ENCODE results near the gene PLCG2.
"Not testable (repeated sequence)": the region's sequence is repeated elsewhere in the genome, so short reads cannot be mapped to it uniquely, and the experiment has no call there.

PLCG2 gene

DNA sequence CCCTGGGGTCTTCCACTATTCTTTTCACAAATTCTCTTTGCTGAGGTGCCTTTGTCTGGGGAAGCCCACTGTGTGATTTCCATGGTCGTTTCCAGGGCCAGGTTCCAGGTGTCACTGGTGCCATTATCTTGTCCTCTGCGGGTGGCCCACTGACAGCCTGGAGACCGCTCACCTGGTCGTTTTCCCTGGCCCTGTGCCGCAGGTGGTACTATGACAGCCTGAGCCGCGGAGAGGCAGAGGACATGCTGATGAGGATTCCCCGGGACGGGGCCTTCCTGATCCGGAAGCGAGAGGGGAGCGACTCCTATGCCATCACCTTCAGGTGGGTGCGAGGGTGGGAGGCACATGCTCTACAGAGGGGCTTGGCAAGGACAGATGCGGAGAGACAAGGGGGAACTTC is 133.3 kb downstream of the PLCG2 start:
- DNase-seq (ENCODE audit: low read depth in 2 of 2): no peak

DNA sequence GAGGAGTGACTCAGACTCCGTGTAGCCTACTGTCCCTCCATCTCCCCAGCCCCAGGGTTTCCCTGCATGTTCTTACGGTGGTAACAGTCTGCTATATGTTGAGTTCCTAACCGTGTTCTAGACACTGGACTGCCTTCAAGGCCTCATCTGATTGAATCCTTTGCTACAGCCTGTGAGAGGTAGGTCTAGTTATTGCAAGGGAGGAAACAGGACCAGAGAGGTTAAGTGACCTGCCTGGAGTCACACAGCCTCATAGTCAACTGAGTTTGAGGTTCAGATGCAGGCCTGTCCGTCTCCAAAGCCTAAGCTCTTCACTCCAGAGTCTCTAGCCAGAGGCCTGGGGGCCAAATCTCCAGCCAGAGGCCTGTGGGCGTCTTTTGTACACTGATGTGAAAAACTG is 134.1 kb downstream of the PLCG2 start:
- DNase-seq (ENCODE audit: low read depth in 2 of 2): no peak

DNA sequence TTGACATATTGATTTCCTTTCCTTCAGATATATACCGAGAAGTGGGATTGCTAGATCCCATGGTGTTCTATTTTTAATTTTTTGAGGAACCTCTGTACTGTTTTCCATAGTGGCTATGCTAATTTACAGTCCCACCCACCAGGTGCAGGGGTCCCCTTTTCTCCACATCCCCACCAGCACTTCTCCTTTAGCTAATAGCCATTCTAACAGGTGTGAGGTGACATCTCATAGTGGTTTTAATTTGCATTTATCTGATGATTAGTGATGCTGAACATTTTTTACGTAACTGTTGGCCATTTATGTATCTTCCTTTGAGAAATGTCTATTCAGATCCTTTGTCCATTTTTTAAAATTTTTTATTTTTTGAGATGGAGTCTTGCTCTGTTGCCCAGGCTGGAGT is 138.3 kb downstream of the PLCG2 start:
- no peak for DNase-seq (ENCODE audit: low read depth in 2 of 2)

DNA sequence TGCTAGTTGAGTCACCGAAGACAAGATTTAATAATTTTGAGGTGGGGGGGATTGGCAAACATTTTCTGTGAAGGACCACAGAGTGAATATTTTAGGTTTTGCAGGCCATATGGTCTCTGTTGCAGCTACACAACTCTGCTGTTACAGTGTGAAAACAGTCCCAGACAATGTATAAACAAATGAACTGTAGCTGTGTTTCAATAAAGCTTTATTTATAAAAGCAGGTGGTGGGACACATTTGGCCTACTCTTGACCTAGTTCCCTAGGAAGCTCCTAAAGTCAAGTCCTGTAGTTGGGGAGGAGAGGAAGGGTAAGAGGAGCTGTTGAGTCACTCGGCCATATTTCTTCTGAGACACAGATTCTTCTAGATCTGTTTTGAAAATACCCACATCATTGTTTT is 139.8 kb downstream of the PLCG2 start:
- no peak for DNase-seq (ENCODE audit: low read depth in 2 of 2)

DNA sequence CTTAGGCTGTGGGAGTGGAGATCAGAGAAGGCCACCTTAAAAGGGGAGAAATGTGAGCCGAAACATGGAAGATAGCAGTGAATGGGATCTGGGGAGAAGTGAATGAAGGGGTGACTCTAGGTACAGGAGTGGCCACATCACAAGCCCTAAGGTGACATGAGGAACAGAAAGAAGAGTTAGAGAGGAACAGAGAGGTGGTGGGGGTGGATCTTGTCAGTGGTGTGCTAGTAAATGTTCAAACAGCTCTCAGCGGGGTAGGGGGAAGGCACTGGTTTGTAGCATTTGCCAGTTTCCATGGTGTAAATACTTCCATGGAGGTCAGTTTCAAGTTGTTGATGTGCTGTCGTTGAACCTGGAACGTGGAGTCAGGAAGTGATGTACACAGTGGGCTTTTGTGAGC is 141.4 kb downstream of the PLCG2 start:
- no peak for DNase-seq (ENCODE audit: low read depth in 2 of 2)

DNA sequence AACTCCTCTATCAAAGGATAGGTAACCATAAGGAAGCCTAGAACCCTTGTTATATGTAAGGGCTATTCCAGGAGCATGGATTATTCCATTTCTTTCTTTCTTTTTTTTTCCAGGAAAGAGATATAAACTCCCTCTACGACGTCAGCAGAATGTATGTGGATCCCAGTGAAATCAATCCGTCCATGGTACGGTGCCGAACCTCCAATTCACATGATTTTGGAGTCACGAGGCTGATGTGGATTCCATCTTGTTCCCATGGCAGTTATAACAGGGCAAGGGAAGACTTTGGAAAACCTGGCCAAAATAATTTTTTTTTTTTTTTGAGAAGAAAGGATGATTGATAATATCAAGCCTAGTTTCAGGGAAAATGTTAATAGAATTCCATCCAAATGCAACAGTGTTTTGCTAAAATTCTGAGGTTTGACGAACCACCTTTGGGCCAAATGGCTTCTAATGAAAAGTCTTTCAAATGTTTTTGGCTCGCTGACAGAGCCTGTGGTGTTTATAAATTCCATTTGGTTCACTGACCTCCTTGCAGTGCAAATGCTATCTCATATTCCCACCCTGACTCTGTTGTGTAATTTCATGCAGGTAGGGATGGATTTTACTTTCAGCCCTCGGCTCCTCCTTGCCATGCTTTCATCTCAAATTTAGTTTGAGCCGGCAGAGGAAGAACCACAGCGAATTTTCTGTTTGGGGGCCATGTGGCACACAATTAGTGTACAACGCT is 142.2 kb downstream of the PLCG2 start:
- no peak for DNase-seq (ENCODE audit: low read depth in 2 of 2)

DNA sequence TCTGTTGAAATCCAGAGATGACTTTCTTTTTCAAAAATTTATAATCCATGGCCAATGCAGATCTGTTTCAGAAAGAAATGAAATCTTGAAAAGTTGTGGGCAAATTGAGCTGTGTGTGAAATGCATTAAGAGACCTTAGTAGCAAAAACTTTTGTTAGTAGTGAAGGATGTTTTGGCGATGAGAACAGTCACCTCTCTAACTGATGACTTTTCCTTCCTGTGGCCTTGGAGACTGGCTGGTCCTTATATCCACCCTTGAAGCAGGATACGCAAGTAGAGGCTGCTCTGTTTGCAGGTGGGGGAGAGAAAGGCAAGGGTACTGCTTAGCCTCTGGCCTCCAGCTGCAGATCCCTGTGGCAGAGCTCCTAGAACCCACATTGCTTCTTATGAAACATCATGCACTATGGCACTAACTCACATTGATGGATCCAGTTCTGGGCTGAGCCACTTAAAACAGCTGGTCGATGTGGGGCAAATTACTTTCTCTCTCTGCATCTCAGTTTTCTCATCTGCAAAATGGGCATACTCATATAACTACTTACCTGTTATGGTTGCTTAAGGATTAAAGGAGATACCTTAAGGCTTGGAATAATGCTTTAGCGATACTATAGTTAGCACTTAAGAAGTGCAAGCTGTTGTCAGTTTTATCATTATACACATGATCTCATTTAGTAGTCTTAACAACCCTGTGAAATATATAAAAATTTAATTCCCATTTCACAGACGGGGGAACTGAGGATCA is 142.9 kb downstream of the PLCG2 start:
- DNase-seq (ENCODE audit: low read depth in 2 of 2): no peak

DNA sequence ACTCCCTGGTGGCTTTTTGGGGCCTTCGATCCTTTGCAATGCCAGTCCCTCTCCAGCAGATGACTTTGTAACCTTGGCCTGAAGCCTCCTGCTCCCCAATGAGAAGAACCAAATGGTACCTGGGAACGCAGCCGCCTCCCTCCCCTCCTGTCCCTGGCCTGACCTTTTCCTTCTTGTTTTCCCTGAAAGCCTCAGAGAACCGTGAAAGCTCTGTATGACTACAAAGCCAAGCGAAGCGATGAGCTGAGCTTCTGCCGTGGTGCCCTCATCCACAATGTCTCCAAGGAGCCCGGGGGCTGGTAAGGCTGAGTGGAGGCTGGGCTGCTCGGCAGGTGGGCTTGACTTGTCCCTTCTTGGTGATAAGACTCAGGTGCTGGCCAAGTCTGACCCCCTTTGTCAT is 144.2 kb downstream of the PLCG2 start:
- DNase-seq (ENCODE audit: low read depth in 2 of 2): no peak

DNA sequence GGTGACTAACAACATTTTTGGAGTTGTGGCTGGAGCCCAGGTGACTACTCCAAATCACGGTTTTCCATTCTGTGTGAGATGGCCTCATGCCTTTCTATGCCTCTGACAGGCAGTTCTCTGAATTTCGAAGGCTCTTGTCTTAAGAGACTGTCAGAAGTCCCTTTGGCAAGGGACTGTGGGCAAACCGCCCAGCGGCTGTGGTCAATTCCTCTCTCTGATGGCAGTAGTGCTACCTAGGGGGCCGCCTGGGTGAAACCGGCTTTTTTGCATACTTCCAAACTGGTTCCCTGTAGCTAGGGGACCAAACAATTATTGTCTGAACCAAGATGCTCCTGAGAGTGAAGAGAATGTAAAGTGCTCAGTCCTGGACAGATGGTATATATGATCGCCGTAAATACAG is 145.9 kb downstream of the PLCG2 start:
- no peak for DNase-seq (ENCODE audit: low read depth in 2 of 2)

DNA sequence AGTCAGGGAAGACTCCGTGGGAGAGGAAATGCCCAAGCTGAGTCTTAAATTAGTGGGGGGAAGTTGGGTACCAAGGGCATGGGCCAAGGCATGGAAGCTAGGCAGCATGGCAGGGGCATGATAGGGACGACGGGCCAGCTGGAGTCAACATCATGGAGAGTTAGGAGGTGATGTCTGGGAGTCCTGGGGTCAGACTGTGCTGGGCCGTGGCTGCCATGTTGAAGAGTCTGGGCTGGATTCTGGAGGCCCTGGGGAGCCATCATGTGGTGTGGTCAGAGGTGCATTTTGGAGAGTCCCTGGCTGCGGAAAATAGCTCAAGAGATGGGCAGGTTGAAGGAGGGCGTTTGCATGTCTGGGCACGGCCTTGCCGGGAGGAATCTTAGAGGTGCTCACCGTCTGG is 146.9 kb downstream of the PLCG2 start:
- no peak for DNase-seq (ENCODE audit: low read depth in 2 of 2)

DNA sequence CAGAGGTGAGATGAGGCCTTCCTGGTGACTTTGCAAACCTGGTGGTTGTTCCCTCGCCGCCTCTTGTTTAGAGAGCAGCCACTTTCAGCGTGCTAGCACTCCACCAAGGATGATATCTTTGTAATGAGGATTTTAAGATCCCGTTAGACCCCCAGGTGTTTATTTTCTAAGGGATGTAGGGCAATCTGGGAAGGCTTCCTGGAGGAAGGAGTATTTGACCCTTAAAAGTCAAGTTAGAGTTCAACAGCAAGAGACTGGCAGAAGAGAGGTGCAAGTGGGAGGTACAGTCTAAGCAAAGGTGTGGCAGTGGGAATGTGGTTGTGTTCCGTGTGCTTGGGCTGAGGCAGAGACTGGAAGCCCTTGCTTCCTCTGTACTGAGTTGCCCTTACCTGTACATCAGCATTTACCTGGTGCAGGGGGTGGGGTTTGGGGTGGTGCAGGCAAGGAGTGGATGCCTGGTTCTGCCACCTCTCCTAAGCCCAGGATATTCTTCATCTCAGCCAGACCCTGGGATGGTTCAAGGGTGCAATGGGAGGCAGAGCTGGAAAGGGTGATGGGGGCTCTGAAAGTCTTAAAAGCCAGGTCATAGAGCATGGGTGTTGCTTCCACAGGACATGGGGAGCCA is 148.6 kb downstream of the PLCG2 start:
- DNase-seq (ENCODE audit: low read depth in 2 of 2): no peak

DNA sequence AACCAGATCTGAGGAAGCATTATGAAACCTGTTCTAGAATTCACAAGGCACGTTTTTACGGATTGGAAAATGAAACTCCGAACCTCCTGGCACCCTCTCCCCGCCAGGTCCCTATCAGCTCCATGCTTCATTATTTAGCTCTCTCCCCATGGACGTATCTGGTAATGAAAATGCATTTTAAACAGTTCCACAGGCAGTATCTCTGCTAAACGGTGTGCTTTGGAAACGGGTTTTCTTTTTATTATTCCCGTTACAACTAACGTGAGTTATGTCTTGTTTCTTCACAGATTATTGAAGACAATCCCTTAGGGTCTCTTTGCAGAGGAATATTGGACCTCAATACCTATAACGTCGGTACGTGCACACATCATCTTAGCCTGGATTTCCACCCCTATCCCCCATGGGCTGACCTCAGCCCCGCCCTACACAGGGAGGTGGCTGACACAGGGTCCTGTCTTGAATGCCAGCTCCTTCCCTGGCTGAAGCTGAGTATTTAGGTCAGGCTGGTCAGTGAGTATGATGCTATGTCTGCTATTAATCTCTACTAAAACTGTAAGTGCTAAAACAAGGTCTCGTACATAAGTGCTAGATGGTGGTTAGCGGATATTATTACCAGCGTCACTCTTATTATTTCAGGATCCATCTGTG is 149.3 kb downstream of the PLCG2 start:
- no peak for DNase-seq (ENCODE audit: low read depth in 2 of 2)

DNA sequence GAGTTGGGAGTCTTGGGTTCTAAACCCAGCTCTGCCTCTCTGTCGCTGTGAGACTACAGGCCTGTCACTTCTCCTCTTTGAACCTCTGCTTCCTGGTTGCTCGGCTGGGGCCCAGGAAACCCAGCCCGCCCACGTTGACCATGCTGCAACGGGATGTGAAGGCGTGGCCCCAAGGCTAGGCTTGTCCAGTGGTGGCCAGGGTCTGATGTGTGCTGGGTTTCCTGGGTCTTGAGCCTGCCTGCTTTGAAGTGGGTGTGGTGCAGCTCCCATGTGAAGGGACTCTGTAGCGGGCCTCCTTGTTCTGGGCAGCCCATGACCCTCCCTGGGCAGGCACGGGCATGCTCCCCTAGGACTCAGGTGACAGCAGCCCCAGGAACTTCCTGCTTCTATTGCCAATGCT is 149.9 kb downstream of the PLCG2 start:
- no peak for DNase-seq (ENCODE audit: low read depth in 2 of 2)

DNA sequence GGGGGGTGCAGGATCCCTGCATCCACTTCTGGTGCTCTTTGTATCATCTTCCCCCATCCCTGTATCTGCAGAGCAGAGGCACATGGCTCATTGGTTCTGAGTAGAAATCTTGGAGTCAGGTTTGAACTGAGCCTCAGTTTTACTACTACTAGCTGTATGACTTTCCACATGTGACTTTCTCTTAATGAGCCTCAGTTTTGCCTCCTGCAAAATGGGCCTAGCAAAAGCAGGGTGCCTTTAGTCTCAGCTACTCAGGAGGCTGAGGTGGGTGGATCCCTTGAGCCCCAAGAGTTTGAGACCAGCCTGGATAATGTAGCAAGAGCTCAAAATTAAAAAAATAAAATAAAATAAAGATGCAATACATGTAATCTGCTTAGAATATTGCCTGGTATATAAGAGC is 150.8 kb downstream of the PLCG2 start:
- no peak for DNase-seq (ENCODE audit: low read depth in 2 of 2)

DNA sequence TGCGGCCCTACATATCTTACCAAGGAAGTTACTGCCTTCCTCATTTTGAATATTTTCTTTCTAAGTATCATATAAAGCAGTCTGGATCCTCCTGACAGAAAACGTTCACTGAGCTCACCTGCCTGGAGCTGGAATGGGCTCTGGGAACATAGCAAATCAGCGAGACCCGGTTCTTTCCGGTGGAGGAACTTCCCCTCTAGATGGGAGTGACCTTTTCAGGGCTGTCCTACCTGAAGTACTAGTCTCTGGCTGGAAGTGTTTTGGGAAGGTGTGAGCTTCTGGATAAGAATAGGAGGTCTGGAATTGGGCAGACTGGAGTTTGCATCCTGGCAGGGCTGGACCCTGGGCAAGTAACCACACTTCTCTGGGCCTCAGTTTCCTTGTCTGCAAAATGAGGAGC is 152.8 kb downstream of the PLCG2 start:
- no peak for DNase-seq (ENCODE audit: low read depth in 2 of 2)

DNA sequence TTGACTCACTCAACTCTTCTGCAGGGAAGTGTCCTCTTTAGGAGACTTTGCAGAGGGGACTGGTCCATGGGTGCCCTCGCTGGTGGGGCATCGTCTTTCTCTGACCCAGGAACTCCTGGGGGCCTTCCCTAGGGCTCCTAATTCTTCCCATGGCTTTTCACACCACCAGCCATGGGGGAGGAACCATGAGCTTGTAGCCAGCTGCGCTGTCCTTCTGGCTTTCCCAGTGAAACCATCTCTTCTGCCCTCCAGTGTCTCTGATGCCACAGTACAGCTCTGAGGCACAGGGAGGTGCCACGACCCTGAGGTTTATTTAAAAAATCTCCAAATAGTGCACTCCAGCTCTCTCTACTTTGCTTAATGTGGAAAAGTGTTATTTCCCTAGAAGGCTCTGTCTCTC is 153.6 kb downstream of the PLCG2 start:
- no peak for DNase-seq (ENCODE audit: low read depth in 2 of 2)

DNA sequence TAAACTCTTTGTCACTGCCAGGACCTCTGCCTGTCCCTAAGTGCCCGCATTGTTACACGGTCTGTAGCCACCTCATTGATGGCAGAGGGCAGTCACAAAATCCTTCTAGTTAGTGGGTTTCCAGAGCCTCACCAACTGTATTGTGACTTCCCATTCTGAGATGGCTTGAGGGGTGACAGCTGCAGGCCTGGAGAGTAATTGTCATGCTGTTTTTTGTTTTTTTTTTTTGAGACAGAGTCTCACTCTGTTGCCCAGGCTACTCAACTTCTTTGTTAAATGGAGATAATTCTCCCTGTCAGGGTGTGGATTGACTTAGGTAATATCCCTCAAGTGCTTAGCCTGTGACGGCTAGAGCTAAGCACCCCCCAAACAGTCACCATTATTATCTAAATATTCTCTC is 154.3 kb downstream of the PLCG2 start:
- no peak for DNase-seq (ENCODE audit: low read depth in 2 of 2)

DNA sequence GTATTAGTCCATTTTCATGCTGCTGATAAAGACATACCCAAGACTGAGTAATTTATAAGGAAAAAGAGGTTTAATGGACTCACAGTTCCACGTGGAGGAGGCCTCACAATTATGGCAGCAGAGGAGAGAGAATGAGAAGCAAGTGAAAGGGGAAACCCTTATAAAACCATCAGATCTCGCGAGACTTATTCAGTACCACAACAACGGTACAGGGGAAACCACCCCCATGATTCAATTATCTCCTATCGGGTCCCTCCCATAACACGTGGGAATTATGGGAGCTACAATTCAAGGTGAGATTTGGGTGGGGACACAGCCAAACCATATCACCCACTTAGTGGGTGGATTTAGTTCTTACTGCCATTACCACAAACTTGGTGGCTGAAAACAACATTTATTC is 155.6 kb downstream of the PLCG2 start:
- DNase-seq (ENCODE audit: low read depth in 2 of 2): not testable (repeated sequence)

DNA sequence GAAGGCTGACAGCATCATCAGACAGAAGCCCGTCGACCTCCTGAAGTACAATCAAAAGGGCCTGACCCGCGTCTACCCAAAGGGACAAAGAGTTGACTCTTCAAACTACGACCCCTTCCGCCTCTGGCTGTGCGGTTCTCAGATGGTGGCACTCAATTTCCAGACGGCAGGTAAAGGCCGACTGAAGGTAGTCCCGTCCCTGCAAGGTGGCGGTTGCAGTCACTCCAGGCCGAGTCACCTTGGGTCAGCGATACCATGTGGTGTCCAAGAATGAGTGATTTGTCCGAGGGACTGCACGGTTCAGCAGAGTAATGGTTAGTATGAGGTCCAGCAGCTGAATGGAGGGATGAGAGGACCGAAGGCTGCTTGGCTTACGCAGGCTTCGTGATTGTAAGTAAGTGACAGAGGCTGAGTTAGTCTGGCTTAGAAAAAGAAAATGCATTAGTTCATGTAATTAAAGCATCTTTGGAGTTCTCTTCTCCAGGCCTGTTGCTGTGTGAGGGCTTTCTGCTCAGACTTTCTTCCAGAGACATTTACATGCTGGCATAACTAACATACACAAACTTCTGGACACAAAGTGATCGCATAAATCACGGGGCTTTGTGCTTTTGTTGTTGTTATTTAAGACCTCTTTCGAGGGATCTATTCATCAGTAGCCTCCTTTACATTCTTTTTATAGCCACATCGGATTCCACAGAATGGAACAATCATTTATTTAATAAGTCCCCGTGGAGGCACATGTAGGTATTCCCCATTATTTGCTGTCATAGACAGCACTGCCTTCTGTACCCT is 157.3 kb downstream of the PLCG2 start:
- no peak for DNase-seq (ENCODE audit: low read depth in 2 of 2)

DNA sequence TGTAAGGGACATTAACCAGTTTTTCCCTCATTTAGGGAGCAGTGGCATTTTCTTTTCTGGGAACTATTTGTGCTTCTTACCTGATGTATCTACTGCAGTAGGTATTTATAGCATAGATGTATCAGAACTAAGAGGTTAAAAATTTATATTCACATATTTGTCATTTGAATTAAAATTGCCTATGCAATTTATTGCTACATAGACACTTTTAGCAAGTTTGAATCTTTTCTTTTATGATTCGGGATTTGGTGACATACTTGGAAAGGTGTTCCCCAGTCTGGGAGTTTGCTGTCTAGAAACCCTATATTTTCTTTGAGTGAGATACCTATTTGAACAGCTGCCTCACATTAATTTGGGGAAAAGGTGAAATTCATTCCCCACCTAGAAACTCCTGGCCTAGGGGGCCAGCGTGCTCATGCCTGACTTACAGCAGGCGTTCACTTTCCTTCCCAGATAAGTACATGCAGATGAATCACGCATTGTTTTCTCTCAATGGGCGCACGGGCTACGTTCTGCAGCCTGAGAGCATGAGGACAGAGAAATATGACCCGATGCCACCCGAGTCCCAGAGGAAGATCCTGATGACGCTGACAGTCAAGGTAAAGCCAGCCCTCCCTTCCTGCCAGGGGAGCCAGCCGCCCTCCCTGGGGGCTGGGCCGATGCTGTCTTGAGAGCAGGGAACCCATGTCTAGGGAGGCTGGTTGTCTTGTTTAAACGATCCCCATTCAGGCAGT is 158.4 kb downstream of the PLCG2 start:
- DNase-seq (ENCODE audit: low read depth in 2 of 2): no peak
